H9 (cell line): ENCODE data around the gene INVS. TPM values are rescaled to one million over a fixed set of nuclear protein-coding genes. Genes with fewer than 3 reads are reported as not detected.

Source experiments
- DNase-seq: peaks from one replicate; pipeline ENCODE4 v3.0.0-alpha.2; 2017
- H2AFZ ChIP-seq: one replicate; pipeline ENCODE4 v1.6.1; 2013; ENCODE audit warnings: mild to moderate bottlenecking, low read length, control low read depth, moderate library complexity
- H2AK5ac ChIP-seq: 2 replicates; pipeline ENCODE4 v1.6.1; 2013; ENCODE audit warnings: low read length, control low read depth, mixed read lengths; ENCODE audit not compliant: insufficient read length
- H2BK120ac ChIP-seq: one replicate; pipeline ENCODE4 v1.6.1; 2013; ENCODE audit warnings: low read depth, mild to moderate bottlenecking, low read length, control low read depth, inconsistent platforms; ENCODE audit not compliant: poor library complexity, severe bottlenecking
- H2BK12ac ChIP-seq: 2 replicates; pipeline ENCODE4 v1.6.1; 2013; ENCODE audit warnings: low read length, control low read depth, mixed read lengths, low read depth; ENCODE audit not compliant: insufficient read length
- H2BK15ac ChIP-seq: 2 replicates; pipeline ENCODE4 v1.6.1; 2013; ENCODE audit warnings: low read depth, low read length, control low read depth
- H2BK20ac ChIP-seq: one replicate; pipeline ENCODE4 v1.6.1; 2013; ENCODE audit warnings: low read depth, mild to moderate bottlenecking, low read length, control low read depth, inconsistent platforms; ENCODE audit not compliant: poor library complexity, severe bottlenecking
- H2BK5ac ChIP-seq: 2 replicates; pipeline ENCODE4 v1.6.1; 2013; ENCODE audit warnings: low read length, control low read depth, mixed read lengths; ENCODE audit not compliant: insufficient read length
- H3K14ac ChIP-seq: 2 replicates; pipeline ENCODE4 v1.6.1; 2013; ENCODE audit warnings: low read length, control low read depth; ENCODE audit not compliant: insufficient read depth
- H3K18ac ChIP-seq: 2 replicates; pipeline ENCODE4 v1.6.1; 2013; ENCODE audit warnings: low read depth, mild to moderate bottlenecking, mixed read lengths, low read length, control low read depth; ENCODE audit not compliant: insufficient read length
- H3K23ac ChIP-seq: 2 replicates; pipeline ENCODE4 v1.6.1; 2013; ENCODE audit warnings: low read length, control low read depth, mixed read lengths, low read depth; ENCODE audit not compliant: insufficient read length
- H3K23me2 ChIP-seq: 2 replicates; pipeline ENCODE4 v1.6.1; 2013; ENCODE audit warnings: low read depth, mild to moderate bottlenecking, mixed read lengths, low read length, control low read depth; ENCODE audit not compliant: insufficient read length, poor library complexity, severe bottlenecking
- H3K27ac ChIP-seq: 2 replicates; pipeline ENCODE4 v1.5.1; 2013; ENCODE audit warnings: low read length, control low read depth, mixed read lengths, low read depth; ENCODE audit not compliant: insufficient read length
- H3K27me3 ChIP-seq: 2 replicates; pipeline ENCODE4 v1.6.1; 2013; ENCODE audit warnings: low read length, control low read depth, inconsistent platforms; ENCODE audit not compliant: insufficient read depth
- H3K4ac ChIP-seq: 2 replicates; pipeline ENCODE4 v1.6.1; 2013; ENCODE audit warnings: low read depth, mild to moderate bottlenecking, control low read depth, inconsistent platforms, low read length, moderate library complexity
- H3K4me1 ChIP-seq: 2 replicates; pipeline ENCODE4 v1.6.1; 2013; ENCODE audit warnings: low read length, control low read depth, inconsistent platforms; ENCODE audit not compliant: insufficient read depth
- H3K4me2 ChIP-seq: 2 replicates; pipeline ENCODE4 v1.6.1; 2013; ENCODE audit warnings: low read length, control low read depth, mixed read lengths; ENCODE audit not compliant: insufficient read length, insufficient read depth
- H3K56ac ChIP-seq: 2 replicates; pipeline ENCODE4 v1.6.1; 2013; ENCODE audit warnings: low read depth, mild to moderate bottlenecking, mixed read lengths, low read length, control low read depth; ENCODE audit not compliant: insufficient read length
- H3K79me1 ChIP-seq: 2 replicates; pipeline ENCODE4 v1.6.1; 2013; ENCODE audit warnings: low read depth, mild to moderate bottlenecking, moderate library complexity, low read length, control low read depth, inconsistent platforms; ENCODE audit not compliant: insufficient read depth, poor library complexity, severe bottlenecking
- H3K79me2 ChIP-seq: 2 replicates; pipeline ENCODE4 v1.6.1; 2013; ENCODE audit warnings: low read length, control low read depth, inconsistent platforms; ENCODE audit not compliant: insufficient read depth
- H3K9ac ChIP-seq: 2 replicates; pipeline ENCODE4 v1.6.1; 2013; ENCODE audit warnings: low read length, control low read depth, mixed read lengths; ENCODE audit not compliant: insufficient read length; ENCODE audit errors: extremely low read depth
- H3K9me3 ChIP-seq: one replicate; pipeline ENCODE4 v1.6.1; 2013; ENCODE audit warnings: low read depth, low read length, inconsistent platforms; ENCODE audit not compliant: control insufficient read depth
- H3T11ph ChIP-seq: one replicate; pipeline ENCODE4 v1.6.1; 2013; ENCODE audit warnings: mild to moderate bottlenecking, low read length, control low read depth, inconsistent platforms
- H4K20me1 ChIP-seq: one replicate; pipeline ENCODE4 v1.6.1; 2013; ENCODE audit not compliant: control insufficient read depth, insufficient read length, insufficient read depth
- H4K5ac ChIP-seq: 2 replicates; pipeline ENCODE4 v1.6.1; 2013; ENCODE audit warnings: low read depth, mild to moderate bottlenecking, mixed read lengths, low read length, control low read depth; ENCODE audit not compliant: insufficient read length
- H4K8ac ChIP-seq: replicated peaks from 2 replicates; pipeline ENCODE4 v1.6.1; 2013; ENCODE audit warnings: low read length, control low read depth, mixed read lengths, low read depth; ENCODE audit not compliant: insufficient read length
- H4K91ac ChIP-seq: 2 replicates; pipeline ENCODE4 v1.6.1; 2013; ENCODE audit warnings: low read depth, mild to moderate bottlenecking, moderate library complexity, mixed read lengths, low read length, control low read depth; ENCODE audit not compliant: insufficient read length
- H3K27ac Mint-ChIP-seq, 3 experiments: 2 replicates in 2 of 3; 3 replicates in 1 of 3; pipeline ENCODE4 v1.8.0; 2020 to 2021; ENCODE audit warnings: mixed read lengths in 3 of 3, mild to moderate bottlenecking in 1 of 3, moderate library complexity in 1 of 3
- H3K27me3 Mint-ChIP-seq: 2 replicates; pipeline ENCODE4 v1.8.0; 2021; ENCODE audit warnings: low read depth, mild to moderate bottlenecking, moderate library complexity, mixed read lengths
- H3K36me3 Mint-ChIP-seq, 3 experiments: 2 replicates in 2 of 3; 3 replicates in 1 of 3; pipeline ENCODE4 v1.8.0; 2020 to 2021; ENCODE audit warnings: low read depth in 3 of 3, mixed read lengths in 3 of 3; ENCODE audit not compliant: insufficient read depth in 1 of 3
- H3K4me1 Mint-ChIP-seq, 2 experiments: 2 replicates each; pipeline ENCODE4 v1.8.0; 2020; ENCODE audit warnings: mixed read lengths in 2 of 2
- H3K4me3 Mint-ChIP-seq, 2 experiments: 2 replicates in 1 of 2; 3 replicates in 1 of 2; pipeline ENCODE4 v1.8.0; 2020 to 2021; ENCODE audit warnings: mild to moderate bottlenecking in 2 of 2, mixed read lengths in 2 of 2, moderate library complexity in 1 of 2
- H3K9me3 Mint-ChIP-seq, 2 experiments: 2 replicates in 1 of 2; 3 replicates in 1 of 2; pipeline ENCODE4 v1.8.0; 2020; ENCODE audit warnings: mild to moderate bottlenecking in 2 of 2, mixed read lengths in 2 of 2, moderate library complexity in 1 of 2
- WGBS: extraction: QIAGEN DNeasy Blood & Tissue Kit; methylation state at CpG from one replicate; pipeline ENCODE4 v1.1.7; 2013; ENCODE audit warnings: missing lambda C conversion rate, low lambda C conversion rate, mixed read lengths; ENCODE audit not compliant: insufficient read length; ENCODE audit errors: extremely low coverage; 5-methylcytosine and 5-hydroxymethylcytosine counted together
- total RNA-seq: library from RNA; stranded (reverse); gene quantifications from 2 replicates; pipeline ENCODE4 v1.2.1, GENCODE V29; 2021
- TF ChIP-seq, protein P1 (sequence below): fragments of 200-600 bp; sonication (generic); conservative IDR thresholded peaks from 3 replicates; pipeline ENCODE4 v1.8.0; 2021; ENCODE audit warnings: antibody characterized with exemption, mild to moderate bottlenecking

The INVS gene
- total RNA-seq, 1 experiment from 2014 or later = 7.5 TPM

DNA sequence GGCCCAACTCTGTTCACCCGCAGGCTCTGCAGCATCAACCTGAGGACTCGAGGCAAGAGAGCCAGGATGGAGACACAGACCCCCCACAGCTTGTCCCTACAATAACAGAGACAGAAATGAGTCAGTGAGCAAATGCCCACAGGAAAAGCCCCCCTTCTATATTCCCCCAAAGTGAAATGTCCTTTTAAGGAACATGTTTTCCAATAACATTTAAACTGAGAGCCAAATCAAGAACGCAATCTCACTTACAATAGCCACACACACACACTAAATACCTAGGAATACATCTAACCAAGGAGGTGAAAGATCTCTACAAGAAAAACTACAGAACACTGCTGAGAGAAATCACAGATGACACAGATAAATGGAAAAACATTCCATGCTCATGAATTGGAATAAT lies 204.7 kb downstream of the INVS start:
- no CpG with 5 or more reads among the region's 3 CpGs for WGBS
- TF ChIP-seq, protein P1, sequence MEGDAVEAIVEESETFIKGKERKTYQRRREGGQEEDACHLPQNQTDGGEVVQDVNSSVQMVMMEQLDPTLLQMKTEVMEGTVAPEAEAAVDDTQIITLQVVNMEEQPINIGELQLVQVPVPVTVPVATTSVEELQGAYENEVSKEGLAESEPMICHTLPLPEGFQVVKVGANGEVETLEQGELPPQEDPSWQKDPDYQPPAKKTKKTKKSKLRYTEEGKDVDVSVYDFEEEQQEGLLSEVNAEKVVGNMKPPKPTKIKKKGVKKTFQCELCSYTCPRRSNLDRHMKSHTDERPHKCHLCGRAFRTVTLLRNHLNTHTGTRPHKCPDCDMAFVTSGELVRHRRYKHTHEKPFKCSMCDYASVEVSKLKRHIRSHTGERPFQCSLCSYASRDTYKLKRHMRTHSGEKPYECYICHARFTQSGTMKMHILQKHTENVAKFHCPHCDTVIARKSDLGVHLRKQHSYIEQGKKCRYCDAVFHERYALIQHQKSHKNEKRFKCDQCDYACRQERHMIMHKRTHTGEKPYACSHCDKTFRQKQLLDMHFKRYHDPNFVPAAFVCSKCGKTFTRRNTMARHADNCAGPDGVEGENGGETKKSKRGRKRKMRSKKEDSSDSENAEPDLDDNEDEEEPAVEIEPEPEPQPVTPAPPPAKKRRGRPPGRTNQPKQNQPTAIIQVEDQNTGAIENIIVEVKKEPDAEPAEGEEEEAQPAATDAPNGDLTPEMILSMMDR = no peak
- H3K9me3 Mint-ChIP-seq = no peaks in the 10 kb centered on the region
- Histone ChIP-seq H4K20me1 (no peaks in the 10 kb centered on the region), H3T11ph (no peak overlapping the region), H3K4me2 (no peak overlapping the region), H3K27ac (no peak overlapping the region), H3K4me1 (no peaks in the 10 kb centered on the region), H3K23ac (no peak overlapping the region), H2BK15ac (no peak overlapping the region), H2BK120ac (no peak overlapping the region), H3K56ac (no peak overlapping the region), H4K8ac (no peak overlapping the region), H3K23me2 (no peaks in the 10 kb centered on the region), H2AFZ (no peak overlapping the region), H2BK12ac (no peak overlapping the region), H2BK20ac (no peak overlapping the region), H4K5ac (no peak overlapping the region), H3K9me3 (no peaks in the 10 kb centered on the region), H3K27me3 (no peaks in the 10 kb centered on the region), H2AK5ac (no peak overlapping the region), H3K79me2 (0 out of 2 replicates have a peak, but pooled peaks cover 2% of the 10 kb centered on the region), H3K14ac (no peak overlapping the region), H2BK5ac (no peak overlapping the region), H3K18ac (no peak overlapping the region), H3K4ac (no peak overlapping the region), H3K79me1 (peaks cover 8% of the 10 kb centered on the region), H3K9ac (no peak overlapping the region), H4K91ac (no peak overlapping the region)
- H3K4me1 Mint-ChIP-seq = peaks cover 16 to 19% of the 10 kb centered on the region in 2 experiments; a peak in 3 of 4 replicates
- H3K27me3 Mint-ChIP-seq = no peaks in the 10 kb centered on the region
- H3K4me3 Mint-ChIP-seq = no peak overlapping the region; a peak in 1 of 5 replicates
- peak overlapping the region in 2 of 3 experiments; percentile 11 to 65; a peak in 4 of 7 replicates for H3K27ac Mint-ChIP-seq
- H3K36me3 Mint-ChIP-seq = peaks cover 57 to 77% (median 74%) of the 10 kb centered on the region in 3 experiments; a peak in 6 of 7 replicates
- DNase-seq = no peak
